ENCODE measurements around the gene SEMA4D.

DNA sequence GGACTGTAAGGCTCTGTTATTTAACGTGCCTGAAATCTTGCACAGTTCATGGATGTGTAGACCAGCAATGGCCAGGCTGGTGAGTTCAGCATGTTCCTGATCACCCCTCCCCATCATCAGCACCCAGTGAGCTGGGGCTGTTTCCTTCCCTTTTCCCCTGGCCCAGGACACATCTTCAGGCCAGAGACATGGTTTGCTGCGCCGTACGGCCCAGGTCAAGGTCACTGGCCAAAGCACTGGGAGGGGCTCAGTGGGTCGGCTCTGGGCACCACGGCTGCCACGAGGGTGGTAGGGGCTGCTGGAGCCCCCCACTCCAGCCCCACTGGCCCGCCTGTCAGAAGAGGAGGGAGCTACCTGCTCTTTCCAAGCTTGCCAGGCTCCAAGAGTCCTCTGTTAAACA lies 55.9 kb downstream of the SEMA4D start:
- TF ChIP-seq, protein P1, sequence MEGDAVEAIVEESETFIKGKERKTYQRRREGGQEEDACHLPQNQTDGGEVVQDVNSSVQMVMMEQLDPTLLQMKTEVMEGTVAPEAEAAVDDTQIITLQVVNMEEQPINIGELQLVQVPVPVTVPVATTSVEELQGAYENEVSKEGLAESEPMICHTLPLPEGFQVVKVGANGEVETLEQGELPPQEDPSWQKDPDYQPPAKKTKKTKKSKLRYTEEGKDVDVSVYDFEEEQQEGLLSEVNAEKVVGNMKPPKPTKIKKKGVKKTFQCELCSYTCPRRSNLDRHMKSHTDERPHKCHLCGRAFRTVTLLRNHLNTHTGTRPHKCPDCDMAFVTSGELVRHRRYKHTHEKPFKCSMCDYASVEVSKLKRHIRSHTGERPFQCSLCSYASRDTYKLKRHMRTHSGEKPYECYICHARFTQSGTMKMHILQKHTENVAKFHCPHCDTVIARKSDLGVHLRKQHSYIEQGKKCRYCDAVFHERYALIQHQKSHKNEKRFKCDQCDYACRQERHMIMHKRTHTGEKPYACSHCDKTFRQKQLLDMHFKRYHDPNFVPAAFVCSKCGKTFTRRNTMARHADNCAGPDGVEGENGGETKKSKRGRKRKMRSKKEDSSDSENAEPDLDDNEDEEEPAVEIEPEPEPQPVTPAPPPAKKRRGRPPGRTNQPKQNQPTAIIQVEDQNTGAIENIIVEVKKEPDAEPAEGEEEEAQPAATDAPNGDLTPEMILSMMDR (IDR thresholded peaks at IDR 0.05) = no peak
- no peak for TF ChIP-seq POLR2A (IDR thresholded peaks at IDR 0.05)

Measured in uterus (tissue), 2 donors.